ENCODE measurements around the gene ST7.
A peak's percentile ranks its signal among the peaks of the same experiment; 100 is the strongest.

Gene ST7

GRCh38 chr7:117130262-117130661 lies 177.0 kb downstream of the ST7 start:
- in situ Hi-C loops (cut with HindIII; ENCODE audit: low sequenced_read_pairs), result no loop called here
- no peak for DNase-seq (ENCODE audit: low read depth, low spot score)
- TF ChIP-seq CTCF (IDR thresholded peaks at IDR 0.05; ENCODE audit: low read depth, low read length), result no peak
- H3K4me3 ChIP-seq (ENCODE audit: low read depth, low read length), result no peak overlapping the region

GRCh38 chr7:117132321-117133120 lies 179.2 kb downstream of the ST7 start:
- H3K4me3 ChIP-seq (ENCODE audit: low read depth, low read length), result no peak overlapping the region
- in situ Hi-C loops (cut with HindIII; ENCODE audit: low sequenced_read_pairs), result no loop called here
- DNase-seq (ENCODE audit: low read depth, low spot score), result peak; percentile 93
- TF ChIP-seq CTCF (IDR thresholded peaks at IDR 0.05; ENCODE audit: low read depth, low read length), result no peak

- TF ChIP-seq CTCF (IDR thresholded peaks at IDR 0.05; ENCODE audit: low read depth, low read length), result no peak
- H3K4me3 ChIP-seq (ENCODE audit: low read depth, low read length), result no peak overlapping the region
- in situ Hi-C loops (cut with HindIII; ENCODE audit: low sequenced_read_pairs), result no loop called here
- no peak for DNase-seq (ENCODE audit: low read depth, low spot score)
These were observed 179.8 kb downstream of the ST7 start for GRCh38 chr7:117133125-117133524.

GRCh38 chr7:117134411-117134810 lies 181.1 kb downstream of the ST7 start:
- in situ Hi-C loops (cut with HindIII; ENCODE audit: low sequenced_read_pairs), result no loop called here
- H3K4me3 ChIP-seq (ENCODE audit: low read depth, low read length), result no peak overlapping the region
- DNase-seq (ENCODE audit: low read depth, low spot score), result no peak
- no peak for TF ChIP-seq CTCF (IDR thresholded peaks at IDR 0.05; ENCODE audit: low read depth, low read length)

GRCh38 chr7:117134889-117135552 lies 181.7 kb downstream of the ST7 start:
- no peak for TF ChIP-seq CTCF (IDR thresholded peaks at IDR 0.05; ENCODE audit: low read depth, low read length)
- peak; percentile 72 for DNase-seq (ENCODE audit: low read depth, low spot score)
- H3K4me3 ChIP-seq (ENCODE audit: low read depth, low read length), result no peak overlapping the region
- in situ Hi-C loops (cut with HindIII; ENCODE audit: low sequenced_read_pairs), result no loop called here

- H3K4me3 ChIP-seq (ENCODE audit: low read depth, low read length), result no peak overlapping the region
- TF ChIP-seq CTCF (IDR thresholded peaks at IDR 0.05; ENCODE audit: low read depth, low read length), result no peak
- in situ Hi-C loops (cut with HindIII; ENCODE audit: low sequenced_read_pairs), result no loop called here
- no peak for DNase-seq (ENCODE audit: low read depth, low spot score)
These were observed 182.2 kb downstream of the ST7 start for GRCh38 chr7:117135553-117135891.

All from astrocyte of the spinal cord (primary cell).